Progenitor cell of endocrine pancreas (in vitro differentiated cells): ENCODE measurements around the gene SCGB3A2. TPM values are rescaled to one million over a fixed set of nuclear protein-coding genes. Genes with fewer than 3 reads are reported as not detected.

Source experiments
- DNase-seq: peaks from one replicate; pipeline ENCODE4 v3.0.0; 2021; ENCODE audit warnings: low spot score; ENCODE audit not compliant: unreplicated experiment
- H3K27ac Mint-ChIP-seq: 2 replicates; pipeline ENCODE4 v1.8.0; 2021; ENCODE audit warnings: mild to moderate bottlenecking, moderate library complexity, mixed read lengths
- H3K27me3 Mint-ChIP-seq: 2 replicates; pipeline ENCODE4 v1.8.0; 2021; ENCODE audit warnings: mixed read lengths
- H3K36me3 Mint-ChIP-seq: 2 replicates; pipeline ENCODE4 v1.8.0; 2022; ENCODE audit warnings: mixed read lengths; ENCODE audit not compliant: insufficient read depth
- H3K4me1 Mint-ChIP-seq: 2 replicates; pipeline ENCODE4 v1.8.0; 2021; ENCODE audit warnings: low read depth, mixed read lengths
- H3K4me3 Mint-ChIP-seq: 2 replicates; pipeline ENCODE4 v1.8.0; 2021; ENCODE audit warnings: low read depth, mild to moderate bottlenecking, moderate library complexity, mixed read lengths
- H3K9me3 Mint-ChIP-seq: 2 replicates; pipeline ENCODE4 v1.8.0; 2021; ENCODE audit warnings: low read depth, mixed read lengths
- CTCF ChIP-seq: fragments of 200-600 bp; sonication (generic); IDR thresholded peaks from one replicate; pipeline ENCODE4 v1.5.0; 2021; ENCODE audit warnings: antibody characterized with exemption, mild to moderate bottlenecking; ENCODE audit not compliant: unreplicated experiment
- total RNA-seq: library from RNA; stranded (reverse); gene quantifications from 2 replicates; pipeline ENCODE4 v1.2.1, GENCODE V29; 2021

The SCGB3A2 gene
- total RNA-seq, 1 donor from 2014 or later = not detected

- no peak overlapping the region for H3K4me3 Mint-ChIP-seq
- peaks cover 8% of the 10 kb centered on the region for H3K9me3 Mint-ChIP-seq
- no peak for DNase-seq
- H3K4me1 Mint-ChIP-seq = peaks cover 13% of the 10 kb centered on the region
- H3K27me3 Mint-ChIP-seq = peaks cover 62% of the 10 kb centered on the region
- H3K36me3 Mint-ChIP-seq = peaks cover 3% of the 10 kb centered on the region
- no peak for TF ChIP-seq CTCF
- no peak overlapping the region for H3K27ac Mint-ChIP-seq
Observed at GRCh38 chr5:147874910-147875367, 3.6 kb upstream of the SCGB3A2 start.

GRCh38 chr5:147876141-147876540 lies 2.4 kb upstream of the SCGB3A2 start:
- Mint-ChIP-seq H3K4me3 (no peak overlapping the region), H3K36me3 (peaks cover 3% of the 10 kb centered on the region), H3K4me1 (peaks cover 13% of the 10 kb centered on the region), H3K9me3 (peaks cover 7% of the 10 kb centered on the region), H3K27me3 (peaks cover 50% of the 10 kb centered on the region), H3K27ac (no peak overlapping the region)
- no peak for DNase-seq
- TF ChIP-seq CTCF = no peak

GRCh38 chr5:147876626-147877025 lies 1.9 kb upstream of the SCGB3A2 start:
- Mint-ChIP-seq H3K4me3 (no peak overlapping the region), H3K36me3 (no peaks in the 10 kb centered on the region), H3K9me3 (peaks cover 5% of the 10 kb centered on the region), H3K27ac (no peak overlapping the region), H3K4me1 (peaks cover 13% of the 10 kb centered on the region), H3K27me3 (peaks cover 46% of the 10 kb centered on the region)
- TF ChIP-seq CTCF = no peak
- no peak for DNase-seq

- Mint-ChIP-seq H3K4me3 (no peak overlapping the region), H3K36me3 (no peaks in the 10 kb centered on the region), H3K4me1 (peaks cover 13% of the 10 kb centered on the region), H3K27me3 (peaks cover 14% of the 10 kb centered on the region), H3K27ac (no peak overlapping the region), H3K9me3 (peaks cover 3% of the 10 kb centered on the region)
- TF ChIP-seq CTCF = no peak
- DNase-seq = no peak
Observed at GRCh38 chr5:147879784-147880183, 1.3 kb downstream of the SCGB3A2 start.

- Mint-ChIP-seq H3K27me3 (peaks cover 10% of the 10 kb centered on the region), H3K4me1 (peaks cover 12% of the 10 kb centered on the region), H3K9me3 (no peaks in the 10 kb centered on the region), H3K36me3 (no peaks in the 10 kb centered on the region), H3K27ac (no peak overlapping the region), H3K4me3 (no peak overlapping the region)
- no peak for DNase-seq
- no peak for TF ChIP-seq CTCF
Observed at GRCh38 chr5:147880487-147880886, 2.0 kb downstream of the SCGB3A2 start.
